B cell (primary cell): ENCODE measurements around the gene NRG2. TPM values are rescaled to one million over a fixed set of nuclear protein-coding genes. Genes with fewer than 3 reads are reported as not detected.

ENCODE experiments used
- polyA plus RNA-seq: library from polyadenylated mRNA; depleted of rRNA; stranded (reverse); fragments of >200 nt; gene quantifications from 2 replicates; pipeline ENCODE4 v1.2.3, GENCODE V29; 2012
- small RNA-seq: library from RNA; depleted of rRNA; stranded (forward); fragments of <200 nt; gene quantifications from one replicate; pipeline ENCODE3, GENCODE V24; 2012; ENCODE audit warnings: low replicate concordance, low read depth; ENCODE audit not compliant: insufficient read length
- total RNA-seq, 2 donors: library from RNA; stranded (reverse); fragments of 120-200 nt in 1 of 2; gene quantifications; 1 replicate in 1 of 2; 2 replicates in 1 of 2; pipeline versions ENCODE4 v1.2.3 to v1.2.4, GENCODE V29; 2013 to 2022

NRG2 gene
- total and polyA plus RNA-seq, 2 donors (not counting 1 experiment from before 2014, with no cell fraction given): 0.13 to 0.15 TPM

Small RNA genes lying within 50 kb of the gene (small RNA-seq; reads per million reads assigned to genes)
- not detected for gene RF00019

Other genes starting within 250 kb of the NRG2 start
- 0.17 TPM in 1 of 2 replicates, not detected in the other for gene PSD2, start 247.5 kb downstream of the NRG2 start, total RNA-seq
- 0.10 and 0.14 TPM in 2 replicates for gene PSD2, start 247.5 kb downstream of the NRG2 start, polyA plus RNA-seq
- gene PURA, start 70.8 kb upstream of the NRG2 start, total RNA-seq: 23.5 and 26.0 TPM in 2 replicates
- gene PURA, start 70.8 kb upstream of the NRG2 start, polyA plus RNA-seq: 2.2 and 2.3 TPM in 2 replicates
- 9.9 and 10.0 TPM in 2 replicates for gene IGIP, start 82.6 kb upstream of the NRG2 start, total RNA-seq
- gene IGIP, start 82.6 kb upstream of the NRG2 start, polyA plus RNA-seq: 0.98 and 1.3 TPM in 2 replicates
- 17.0 and 18.7 TPM in 2 replicates for gene CYSTM1, start 131.9 kb upstream of the NRG2 start, total RNA-seq
- gene CYSTM1, start 131.9 kb upstream of the NRG2 start, polyA plus RNA-seq: 4.6 and 6.2 TPM in 2 replicates